HG03175 (cell line): ENCODE measurements around the gene EEF1A2.

ENCODE experiments used
- ATAC-seq: cut with Tn5 transposase; IDR thresholded peaks from one replicate; pipeline ENCODE4 v1.9.1; 2021; ENCODE audit warnings: mild to moderate bottlenecking, moderate library complexity; ENCODE audit not compliant: unreplicated experiment

The EEF1A2 gene

DNA sequence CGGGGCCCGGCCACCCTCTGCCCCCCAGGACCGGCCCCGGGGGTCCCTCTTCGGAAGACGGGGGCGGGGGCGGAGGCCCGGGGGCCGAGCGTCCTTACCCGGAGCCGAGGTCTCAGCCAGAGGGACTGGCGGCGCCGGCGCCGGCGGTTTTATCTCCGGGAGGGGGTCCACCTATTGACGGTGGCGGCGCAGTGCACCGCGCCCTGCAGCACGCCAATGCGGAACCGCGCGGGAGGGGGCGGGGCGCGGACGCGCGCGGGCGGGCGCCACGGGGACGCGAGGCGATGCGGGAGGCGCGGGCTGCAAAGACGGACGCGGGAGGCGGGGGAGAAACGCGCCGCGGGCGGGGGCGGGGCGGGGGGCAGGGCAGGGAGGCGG is at the start of gene EEF1A2:
Gene EEF1A2, minus strand, starts transcription at position 124 of the 378 bp plus-strand sequence. CDS start 1,320 bp downstream, outside the sequence.
- no peak for ATAC-seq

DNA sequence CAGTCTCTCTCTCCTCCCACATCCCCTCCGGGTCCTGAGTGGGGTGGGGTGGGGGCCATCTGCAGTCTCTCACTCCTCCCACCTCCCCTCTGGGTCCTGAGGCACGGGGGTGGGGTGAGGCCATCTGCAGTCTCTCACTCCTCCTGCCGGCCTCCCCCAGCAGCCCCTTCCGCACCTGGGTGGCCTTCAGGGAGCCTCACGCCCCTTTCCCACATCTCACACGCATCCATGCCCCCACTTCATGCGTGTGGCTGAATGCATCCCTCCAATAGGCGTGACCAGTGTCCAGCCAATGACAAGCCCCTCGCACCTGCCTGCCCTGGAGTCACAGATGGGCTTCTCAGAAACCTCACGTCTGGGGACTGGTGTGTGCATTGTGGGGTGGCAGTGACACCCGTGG is 49.7 kb upstream of the EEF1A2 start:
- no peak for ATAC-seq

DNA sequence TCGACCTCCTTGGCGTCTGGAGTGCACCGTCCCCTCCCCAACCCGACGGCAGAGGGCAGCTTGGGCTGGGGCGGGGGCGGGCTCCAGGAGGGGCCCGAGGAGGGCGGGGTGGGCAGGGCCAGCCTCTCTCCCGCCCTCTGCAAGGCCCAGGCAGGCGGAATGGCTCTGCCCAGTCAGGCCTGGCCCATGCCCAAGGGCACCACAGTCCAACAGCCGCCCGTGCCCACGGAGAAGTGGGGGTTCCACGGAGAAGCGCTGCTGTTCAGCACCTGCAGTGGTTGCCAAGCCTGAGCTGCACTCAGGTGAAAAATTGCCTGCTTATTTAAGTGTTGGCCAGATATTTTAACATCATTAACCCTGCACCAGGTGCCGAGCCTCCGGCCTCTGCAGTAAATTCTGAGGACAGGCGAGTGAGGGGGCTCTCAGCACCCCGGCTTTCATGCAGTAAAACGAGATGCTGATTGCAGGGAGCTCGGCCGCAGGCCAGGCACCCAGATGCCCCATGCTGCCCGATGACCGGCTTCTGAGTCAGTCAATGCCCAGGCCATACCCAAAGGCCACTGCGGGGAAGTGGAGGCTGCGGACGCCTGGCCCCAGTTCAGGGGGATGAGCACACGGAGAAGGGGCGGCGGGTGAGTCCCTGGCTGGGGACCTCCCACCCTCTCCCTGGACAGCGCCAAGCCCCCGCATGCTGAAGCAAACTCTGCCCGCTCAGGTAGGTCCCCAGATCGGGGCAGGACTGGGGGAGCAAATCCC is 49.0 kb upstream of the EEF1A2 start, which contains the start of gene SRMS:
Gene SRMS, minus strand, starts transcription at position 25 of the 756 bp plus-strand sequence. CDS start 286 bp downstream, outside the sequence.
- ATAC-seq = no peak

DNA sequence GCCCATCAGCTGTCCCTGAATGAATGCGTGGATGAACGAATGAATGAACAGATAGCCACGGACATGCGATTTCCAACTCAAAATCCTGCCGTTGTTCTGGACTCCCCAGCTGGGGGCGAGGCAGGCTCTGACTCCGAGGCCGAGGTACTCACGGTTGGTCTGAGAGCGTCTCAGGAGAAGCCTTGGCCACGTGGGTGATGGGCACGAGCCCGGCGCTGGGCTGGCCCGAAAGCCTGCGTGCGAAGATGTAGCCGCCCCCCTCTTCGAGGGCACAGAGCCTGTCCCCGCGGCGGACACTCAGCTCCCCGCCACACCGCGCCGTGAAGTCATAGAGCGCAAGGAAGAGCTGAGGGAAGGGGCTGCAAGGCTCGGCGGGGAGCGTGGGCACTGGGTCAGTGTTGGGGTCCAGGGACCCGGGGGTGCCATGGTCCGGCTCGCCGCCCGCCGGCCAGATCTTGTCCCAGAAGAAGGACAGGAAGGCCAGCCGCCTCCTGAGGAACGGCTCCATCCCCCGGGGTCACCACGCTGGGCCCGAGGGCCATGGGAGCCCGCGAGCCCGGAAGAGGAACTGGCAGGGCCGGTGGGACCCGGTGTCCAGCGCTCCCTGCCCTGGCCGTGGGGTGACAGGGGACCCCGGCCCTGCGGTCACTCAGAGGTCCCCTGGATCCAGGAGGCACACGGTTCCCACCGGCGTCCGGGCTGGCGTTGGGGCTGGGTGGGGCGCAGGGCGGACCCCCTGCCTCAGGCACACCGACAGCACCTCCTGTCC is 48.3 kb upstream of the EEF1A2 start:
- no peak for ATAC-seq

DNA sequence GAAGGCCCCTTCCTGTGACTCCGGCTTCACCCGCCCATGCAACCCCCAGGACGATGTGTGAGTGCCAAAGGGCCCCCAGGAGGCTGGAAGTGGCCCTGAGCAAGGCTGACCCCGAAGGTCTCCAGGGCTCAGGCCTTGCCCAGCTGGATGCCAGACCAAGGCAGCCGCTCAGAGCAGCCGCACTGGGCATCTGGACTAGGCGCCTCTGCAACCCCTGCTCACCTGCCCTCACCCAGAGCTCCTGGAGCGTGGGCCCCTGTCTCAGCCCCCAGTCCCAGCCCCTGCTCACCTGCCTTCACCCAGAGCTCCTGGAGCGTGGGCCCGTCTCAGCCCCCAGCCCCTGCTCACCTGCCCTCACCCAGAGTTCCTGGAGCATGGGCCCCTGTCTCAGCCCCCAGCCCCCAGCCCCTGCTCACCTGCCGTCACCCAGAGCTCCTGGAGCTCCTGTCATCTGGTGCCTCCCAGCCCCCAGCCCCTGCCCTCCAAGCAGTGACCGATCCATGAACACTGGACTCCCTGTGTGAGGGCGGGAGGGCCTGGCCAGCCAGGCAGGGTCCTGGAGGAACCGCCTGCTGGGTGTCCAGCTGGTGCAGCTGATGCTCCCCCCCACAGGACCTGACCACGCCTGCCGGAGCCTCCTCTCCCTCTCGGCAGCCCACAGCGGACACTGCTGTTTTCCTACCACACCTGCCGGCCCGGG is 47.5 kb upstream of the EEF1A2 start:
- no peak for ATAC-seq

DNA sequence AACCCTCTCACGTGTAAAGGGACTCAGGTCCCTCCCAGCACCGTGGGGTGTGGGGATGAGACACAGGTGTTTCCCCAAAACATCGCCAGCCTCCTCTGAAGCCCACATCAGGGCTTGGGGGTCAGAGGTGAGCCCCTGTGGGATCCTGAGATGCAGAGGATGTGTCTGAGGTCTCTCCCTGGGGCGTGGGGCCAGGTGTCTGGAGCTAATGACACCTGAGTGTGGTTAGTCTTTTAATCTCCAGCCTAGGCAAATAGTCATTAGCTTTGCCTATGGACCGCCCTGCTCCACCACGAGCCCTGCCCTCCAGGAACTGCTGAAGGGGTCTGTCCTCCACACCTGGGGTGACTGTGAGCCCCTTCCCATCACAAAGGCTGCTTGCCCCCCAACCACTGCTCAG is 46.9 kb upstream of the EEF1A2 start:
- no peak for ATAC-seq

DNA sequence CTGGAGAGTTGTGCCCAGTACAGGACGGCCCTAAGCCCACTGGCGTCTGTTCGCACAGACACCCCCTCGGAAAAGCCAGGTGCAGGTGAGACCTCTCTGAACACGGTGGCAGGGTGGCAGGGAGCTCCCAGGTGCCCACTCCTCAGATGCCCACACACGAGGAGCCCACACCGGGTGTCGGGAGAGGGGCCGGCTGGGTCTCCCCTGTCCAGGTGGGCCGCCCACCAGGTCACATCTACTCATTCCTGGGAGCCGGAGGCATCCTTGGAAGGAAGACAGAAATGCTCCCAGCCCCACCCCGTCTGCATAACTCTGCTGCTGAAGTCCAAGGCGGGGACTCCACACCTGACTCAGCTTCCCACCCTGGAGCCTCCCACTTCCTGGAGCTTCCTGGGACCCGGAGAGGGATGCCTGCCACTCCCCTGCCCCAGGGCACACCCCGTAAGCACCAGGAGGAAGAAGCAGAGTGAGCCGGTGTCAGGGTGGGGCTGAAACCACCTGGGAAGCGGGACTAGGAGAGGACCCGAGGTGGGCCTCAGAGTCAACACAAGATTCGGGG is 46.2 kb upstream of the EEF1A2 start:
- ATAC-seq = no peak

DNA sequence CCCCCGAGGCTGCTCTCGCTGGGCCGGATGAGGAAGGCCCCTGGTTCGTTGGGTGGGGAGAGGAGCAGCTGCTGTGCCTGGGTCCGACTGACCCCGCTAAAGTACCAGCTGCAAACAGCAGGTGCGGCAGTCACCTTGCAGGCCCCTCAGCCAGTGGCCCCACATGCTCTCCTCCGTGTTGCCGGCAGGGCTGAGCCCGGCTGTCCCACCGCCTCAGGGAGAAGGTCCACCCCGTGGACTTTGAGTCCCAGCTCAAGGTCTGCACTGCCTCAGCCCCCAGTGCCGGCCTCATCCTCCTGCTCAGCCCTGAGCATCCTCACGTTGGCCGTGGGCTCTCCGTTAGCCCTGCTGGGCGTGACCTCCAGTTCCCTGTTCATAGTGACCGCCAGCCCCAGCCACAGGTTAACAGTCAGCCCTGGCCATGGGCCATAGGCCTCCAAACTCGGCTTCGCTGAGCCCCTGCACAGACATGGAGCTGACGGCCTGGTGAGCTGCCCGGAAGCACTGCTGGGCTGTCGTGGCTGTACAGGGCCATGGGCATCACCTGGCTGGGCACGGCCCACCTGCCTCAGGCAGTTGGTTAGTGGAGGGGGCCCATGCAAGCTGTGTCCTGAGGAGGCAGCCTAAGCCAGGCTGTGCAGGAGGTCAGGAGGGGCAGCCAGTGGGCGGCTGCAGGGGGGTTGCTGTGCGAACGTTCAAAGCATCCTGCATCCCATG is 45.5 kb upstream of the EEF1A2 start:
- no peak for ATAC-seq

DNA sequence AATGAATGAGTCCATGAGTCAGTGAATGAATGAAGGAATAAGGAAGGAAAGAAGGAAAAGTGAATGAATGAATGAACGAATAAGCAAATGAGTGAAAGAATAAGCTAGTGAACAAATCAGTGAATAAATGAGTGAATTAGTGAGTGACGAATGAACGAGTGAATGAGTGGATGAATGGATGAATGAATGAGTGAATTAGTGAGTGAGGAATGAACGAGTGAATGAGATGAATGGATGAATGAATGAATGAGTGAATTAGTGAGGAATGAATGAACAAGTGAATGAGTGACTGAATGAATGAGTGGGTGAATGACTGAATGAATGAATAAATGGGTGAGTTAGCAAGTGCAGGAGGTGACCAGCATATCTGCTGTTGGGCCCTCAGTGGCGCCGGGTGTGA is 44.9 kb upstream of the EEF1A2 start:
- no peak for ATAC-seq

DNA sequence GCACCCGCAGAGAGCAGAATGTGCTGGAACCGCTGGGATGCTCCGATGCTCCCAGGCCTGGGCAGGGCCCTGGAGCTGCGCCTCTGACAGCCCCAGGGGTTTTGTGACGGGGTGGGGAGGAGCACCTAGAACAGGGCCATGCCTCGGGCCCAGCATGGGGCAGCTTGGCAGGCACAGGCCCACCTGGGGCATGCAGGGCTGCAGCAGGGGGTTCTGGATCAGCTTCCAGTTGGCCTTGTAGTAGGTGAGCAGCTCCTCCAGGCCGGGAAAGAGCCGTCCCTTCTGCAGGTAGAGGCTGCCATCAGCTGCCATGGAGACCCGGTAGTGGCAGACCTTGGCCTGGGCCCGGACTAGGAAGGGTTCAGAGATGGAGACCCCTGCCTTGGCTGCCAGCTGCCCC is 44.2 kb upstream of the EEF1A2 start:
- ATAC-seq = no peak

DNA sequence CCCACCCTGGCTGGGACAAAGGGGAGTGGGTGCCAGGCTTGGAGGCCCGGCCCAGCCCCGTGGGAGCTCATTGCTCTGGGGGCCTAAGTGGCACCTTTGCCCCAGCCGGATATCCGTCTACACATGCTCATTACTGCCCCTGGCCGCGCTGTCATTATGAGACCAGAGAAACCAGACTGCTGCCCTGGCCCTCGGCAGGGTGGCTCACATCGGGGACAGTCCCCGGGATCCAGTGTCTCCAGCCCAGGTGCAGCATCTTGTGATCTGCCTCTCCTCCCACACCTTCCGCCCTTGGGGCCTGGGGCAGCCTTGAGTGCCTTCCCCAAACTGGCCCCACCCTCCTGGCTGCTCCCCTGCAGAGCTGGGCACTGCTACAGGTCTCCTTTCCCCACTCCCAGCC is 43.8 kb upstream of the EEF1A2 start:
- no peak for ATAC-seq

DNA sequence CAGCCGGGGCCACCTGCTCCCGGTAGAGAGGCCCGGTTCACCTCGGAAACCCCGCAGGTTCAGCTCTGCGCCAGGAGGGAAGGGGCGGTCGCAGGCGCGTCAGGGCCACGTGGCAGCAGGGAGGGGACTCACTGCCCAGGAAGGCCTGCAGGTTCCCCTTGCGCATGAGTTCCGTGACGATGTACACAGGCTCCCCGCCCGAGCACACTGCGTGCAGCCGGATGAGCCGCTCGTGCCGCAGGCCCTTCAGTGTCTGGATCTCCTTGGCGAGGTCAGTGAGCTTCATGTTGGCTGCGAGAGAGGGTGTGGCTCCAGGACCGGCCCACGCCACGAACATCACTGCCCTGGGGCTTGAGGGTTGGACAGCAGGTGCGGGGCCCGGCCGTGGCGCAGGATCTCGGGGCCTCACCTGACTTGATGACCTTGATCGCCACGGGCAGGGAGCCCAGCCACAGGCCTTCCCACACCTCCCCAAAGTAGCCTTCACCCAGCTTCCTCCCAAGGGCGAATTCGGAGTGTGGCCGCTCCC is 43.2 kb upstream of the EEF1A2 start:
- ATAC-seq = no peak

DNA sequence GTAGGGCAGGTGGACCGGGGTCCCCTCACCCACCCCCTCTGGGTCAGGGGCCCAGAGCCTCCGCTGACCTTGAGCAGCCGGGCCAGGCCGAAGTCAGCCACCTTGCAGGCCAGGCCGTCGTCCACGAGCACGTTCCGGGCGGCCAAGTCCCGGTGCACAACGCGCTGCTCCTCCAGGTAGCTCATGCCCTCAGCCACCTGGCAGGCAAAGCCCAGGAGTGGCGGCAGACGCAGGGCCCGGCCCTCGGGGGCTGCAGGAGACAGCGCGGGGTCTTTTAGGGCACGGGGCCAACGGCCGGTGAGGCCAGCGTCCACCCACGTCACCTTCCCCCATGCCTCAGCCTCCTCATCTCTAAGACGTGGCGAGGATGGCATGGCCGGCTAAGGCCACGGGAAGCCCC is 42.5 kb upstream of the EEF1A2 start:
- ATAC-seq = no peak

DNA sequence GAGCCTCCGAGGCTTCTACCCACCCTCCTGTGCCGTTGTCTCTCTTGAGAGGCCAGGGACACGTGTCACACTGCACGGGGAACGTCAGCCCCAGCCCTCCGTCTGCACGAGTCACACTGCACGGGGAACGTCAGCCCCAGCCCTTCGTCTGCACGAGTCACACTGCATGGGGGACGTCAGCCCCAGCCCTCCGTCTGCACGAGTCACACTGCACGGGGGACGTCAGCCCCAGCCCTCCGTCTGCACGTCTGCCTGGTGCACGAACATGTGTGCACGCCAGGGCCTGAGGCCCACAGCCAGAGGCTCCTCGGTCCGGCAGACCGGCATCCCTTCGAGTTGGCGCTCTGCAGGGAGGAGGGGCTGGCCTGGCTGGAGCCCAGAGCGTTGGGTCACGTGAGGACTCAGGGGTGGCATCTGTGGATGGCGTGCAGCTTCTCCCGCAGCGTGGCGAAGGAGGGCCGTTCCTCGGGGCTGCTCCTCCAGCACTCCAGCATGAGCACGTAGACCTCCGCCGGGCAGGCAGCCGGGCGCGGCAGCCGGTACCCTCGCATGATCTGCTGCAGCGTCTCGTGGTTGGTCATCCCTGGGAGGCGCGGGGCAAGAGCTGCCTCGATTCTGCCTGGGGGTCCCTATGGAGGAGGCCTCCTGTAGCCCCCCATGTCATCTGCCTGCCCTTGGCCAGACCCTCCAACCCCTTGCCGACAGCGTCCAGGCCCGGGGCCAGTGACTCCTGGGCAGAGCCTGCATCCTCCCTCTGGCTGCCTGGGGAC is 41.7 kb upstream of the EEF1A2 start:
- no peak for ATAC-seq

DNA sequence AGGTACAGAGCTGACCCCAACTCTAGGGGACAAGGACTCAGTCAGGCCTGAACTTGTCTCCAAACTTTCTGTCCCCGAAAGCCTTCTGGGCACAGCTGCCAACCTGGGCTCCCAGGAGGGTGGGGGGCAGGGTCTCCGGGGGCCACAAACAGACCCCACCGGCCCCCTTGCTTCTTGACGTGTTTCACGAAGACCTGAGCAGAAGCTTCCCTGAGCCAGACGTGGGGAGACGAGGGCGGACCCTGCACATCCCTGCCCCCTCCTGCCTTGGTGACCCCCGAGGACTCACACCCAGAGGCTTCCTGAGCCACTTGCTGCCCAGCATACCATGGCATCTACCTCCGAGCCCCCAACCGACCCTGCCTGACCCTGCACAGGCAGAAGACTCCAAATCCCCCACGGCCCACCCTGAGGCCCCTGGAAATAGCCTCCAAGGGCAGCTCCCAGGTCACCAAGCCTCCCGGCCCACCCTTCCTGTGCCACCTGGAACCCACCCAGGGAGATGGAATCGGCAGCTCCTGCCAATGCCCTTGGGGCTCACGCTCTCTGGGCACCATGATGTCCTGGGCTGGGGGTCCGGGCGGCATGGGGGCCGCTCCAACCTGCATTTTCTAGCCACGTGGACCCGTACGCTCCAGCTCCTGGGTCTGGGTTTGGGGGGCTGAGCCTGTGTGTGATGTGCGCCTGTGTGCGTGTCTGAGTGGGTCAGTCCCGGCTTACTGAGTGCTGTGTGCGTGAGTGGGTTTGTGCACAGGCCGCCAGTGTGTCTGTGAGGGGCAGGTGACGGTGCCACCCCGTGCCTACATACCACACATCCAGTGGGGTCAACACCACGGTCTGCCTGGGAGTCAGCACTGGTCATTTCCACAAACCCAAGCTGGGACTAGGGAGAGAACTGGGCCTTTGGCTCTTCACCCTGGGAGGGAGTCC is 40.8 kb upstream of the EEF1A2 start:
- ATAC-seq = no peak

DNA sequence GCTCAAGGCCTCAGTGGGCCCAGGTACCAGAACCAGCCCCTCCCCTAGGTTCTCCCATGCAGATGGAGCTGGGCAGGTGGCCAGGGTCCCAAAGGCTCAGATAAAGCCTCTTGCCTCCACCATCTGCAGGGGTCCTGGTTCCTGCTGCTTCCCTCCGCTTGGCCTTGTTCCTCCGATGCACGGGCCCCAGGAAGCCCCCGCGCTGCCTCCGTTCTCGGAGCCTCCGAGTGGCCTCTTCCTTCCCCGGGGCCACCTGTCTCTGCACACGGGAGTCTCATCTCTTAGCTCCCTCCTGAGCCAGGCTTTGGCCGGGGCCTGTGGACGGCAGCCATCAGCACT is 40.2 kb upstream of the EEF1A2 start:
- no peak for ATAC-seq

DNA sequence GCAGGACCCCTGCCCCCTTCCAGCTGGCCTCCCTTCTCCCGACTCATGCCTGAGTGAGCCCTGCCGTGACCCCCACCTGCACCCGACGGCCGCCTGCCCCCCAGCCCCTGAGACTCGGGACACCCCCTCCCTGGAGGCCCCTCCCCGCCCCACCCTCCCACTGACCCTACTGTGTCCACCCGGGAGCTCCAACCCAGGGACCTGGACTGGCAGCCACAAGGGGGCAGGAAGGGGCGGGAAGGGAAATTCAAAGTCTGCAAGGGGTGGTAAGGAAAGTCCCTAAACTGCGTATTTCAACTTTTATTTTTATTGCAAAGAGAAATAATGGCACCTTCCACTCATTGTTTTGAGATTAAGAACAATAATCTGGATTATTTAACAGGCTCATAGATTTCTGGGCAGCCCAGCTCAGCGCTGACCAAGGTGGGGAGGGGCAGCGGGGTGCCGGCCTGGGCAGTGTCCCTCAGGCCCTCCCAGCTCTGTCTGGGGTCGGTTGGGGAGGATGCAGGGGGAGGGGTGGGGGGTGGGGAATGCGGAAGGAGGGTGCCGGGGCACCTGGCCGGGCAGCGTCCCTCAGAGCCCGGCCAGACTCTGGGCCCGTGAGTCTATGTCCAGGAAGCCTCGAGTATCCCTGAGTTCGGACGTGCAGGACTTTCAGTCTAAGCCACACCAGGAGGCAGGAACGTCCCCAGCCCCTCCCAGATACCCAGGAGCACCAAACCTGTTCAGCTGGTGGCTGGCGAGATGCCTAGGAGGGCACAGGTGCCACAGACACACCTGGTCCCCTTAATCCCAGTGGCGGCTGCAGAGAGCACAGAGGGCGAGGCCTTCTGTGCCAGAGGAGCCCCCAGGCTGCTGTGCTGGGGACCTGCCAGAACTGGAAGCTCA is 39.6 kb upstream of the EEF1A2 start:
- peak; percentile 4 for ATAC-seq
